WTC11 (cell line): ENCODE data around the gene ETFB.

ENCODE experiments used
- CREB1 ChIP-seq: sonication (generic); formaldehyde crosslinking; IDR thresholded peaks from 2 replicates; pipeline ENCODE4 v1.8.0; 2023; ENCODE audit warnings: mild to moderate bottlenecking, missing genetic modification reagents
- CTCF ChIP-seq: fragments of 200-600 bp; IDR thresholded peaks from 2 replicates; pipeline ENCODE4 v1.8.0; 2022; ENCODE audit warnings: antibody characterized with exemption
- FOXK1 ChIP-seq: sonication (generic); formaldehyde crosslinking; IDR thresholded peaks from 2 replicates; pipeline ENCODE4 v1.8.0; 2022; ENCODE audit warnings: mild to moderate bottlenecking, moderate library complexity, missing genetic modification reagents
- HMGXB4 ChIP-seq: sonication (generic); formaldehyde crosslinking; IDR thresholded peaks from 2 replicates; pipeline ENCODE4 v1.8.1; 2023; ENCODE audit warnings: mild to moderate bottlenecking, moderate library complexity, missing genetic modification reagents
- IRF2 ChIP-seq: sonication (generic); formaldehyde crosslinking; IDR thresholded peaks from 2 replicates; pipeline ENCODE4 v1.8.0; 2022; ENCODE audit warnings: low read depth, missing genetic modification reagents, borderline replicate concordance
- MXD4 ChIP-seq: fragments of 250-450 bp; sonication (Bioruptor Pico); IDR thresholded peaks from 2 replicates; pipeline ENCODE4 v1.8.0; 2021; ENCODE audit warnings: mild to moderate bottlenecking, moderate library complexity, borderline replicate concordance

GRCh38 chr19:51339313-51339686, 26.9 kb downstream of the ETFB start:
- TF ChIP-seq FOXK1 = no peak
- no peak for TF ChIP-seq CTCF
- no peak for TF ChIP-seq IRF2
- TF ChIP-seq MXD4 = no peak
- TF ChIP-seq CREB1 (CRISPR knock-in tag) = no peak
- TF ChIP-seq HMGXB4 (CRISPR knock-in tag) = no peak
